ENCODE measurements around the gene IFITM10.

DNA sequence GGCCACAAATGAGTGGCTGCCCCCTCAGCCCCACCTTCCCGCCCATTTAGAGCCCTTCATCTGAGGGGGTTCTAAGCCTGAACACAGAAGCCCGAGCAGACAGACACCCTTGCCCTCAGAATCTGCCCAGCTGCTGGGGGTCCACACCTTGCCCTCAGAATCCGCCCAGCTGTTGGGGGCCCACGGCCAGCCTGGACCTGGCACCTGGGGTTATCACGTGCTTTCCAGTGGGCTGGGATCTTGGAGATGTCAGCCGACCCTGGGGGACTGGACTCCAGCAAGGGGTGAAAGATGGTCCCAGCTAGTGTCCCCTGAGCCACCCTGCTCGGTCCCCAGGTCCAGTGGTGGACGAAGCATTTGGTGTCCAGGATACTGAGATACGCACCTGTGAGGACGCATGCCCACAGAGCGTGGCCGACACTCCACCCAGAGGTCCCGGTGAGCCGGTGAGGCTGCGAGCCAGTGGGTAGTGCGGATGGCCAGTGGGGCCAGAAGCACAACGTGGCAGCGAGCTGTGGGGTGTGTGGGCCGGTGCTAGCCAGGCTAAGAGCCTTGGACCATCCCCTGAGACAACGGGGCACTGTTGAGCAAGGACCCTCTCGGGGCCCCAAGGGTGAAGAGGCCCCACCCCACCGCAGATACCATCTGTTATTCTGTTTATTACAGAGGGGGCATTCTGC is 16.5 kb upstream of the IFITM10 start:
- TF ChIP-seq EP300 (IDR thresholded peaks at IDR 0.05; ENCODE audit: low read length) (no peak), SMARCA5 (IDR thresholded peaks at IDR 0.05) (no peak), MTA2 (IDR thresholded peaks at IDR 0.05; ENCODE audit: low read depth) (no peak), SMARCE1 (IDR thresholded peaks at IDR 0.05) (no peak), ASH1L (IDR thresholded peaks at IDR 0.05; ENCODE audit: borderline replicate concordance, low read depth, partially characterized antibody) (no peak), MXI1 (IDR thresholded peaks at IDR 0.05; ENCODE audit: low read depth, low read length) (no peak), ZNF232 (CRISPR knock-in tag; IDR thresholded peaks at IDR 0.05) (no peak), ZNF184 (CRISPR knock-in tag; IDR thresholded peaks at IDR 0.05) (no peak), YBX1 (IDR thresholded peaks at IDR 0.05) (no peak), POLR2AphosphoS5 (IDR thresholded peaks at IDR 0.05; ENCODE audit: control insufficient read depth, insufficient read depth, low read depth, low read length) (no peak), HNRNPK (IDR thresholded peaks at IDR 0.05; ENCODE audit: low read depth, low read length, poor library complexity, severe bottlenecking) (no peak)
- TF ChIP-seq, protein P1, sequence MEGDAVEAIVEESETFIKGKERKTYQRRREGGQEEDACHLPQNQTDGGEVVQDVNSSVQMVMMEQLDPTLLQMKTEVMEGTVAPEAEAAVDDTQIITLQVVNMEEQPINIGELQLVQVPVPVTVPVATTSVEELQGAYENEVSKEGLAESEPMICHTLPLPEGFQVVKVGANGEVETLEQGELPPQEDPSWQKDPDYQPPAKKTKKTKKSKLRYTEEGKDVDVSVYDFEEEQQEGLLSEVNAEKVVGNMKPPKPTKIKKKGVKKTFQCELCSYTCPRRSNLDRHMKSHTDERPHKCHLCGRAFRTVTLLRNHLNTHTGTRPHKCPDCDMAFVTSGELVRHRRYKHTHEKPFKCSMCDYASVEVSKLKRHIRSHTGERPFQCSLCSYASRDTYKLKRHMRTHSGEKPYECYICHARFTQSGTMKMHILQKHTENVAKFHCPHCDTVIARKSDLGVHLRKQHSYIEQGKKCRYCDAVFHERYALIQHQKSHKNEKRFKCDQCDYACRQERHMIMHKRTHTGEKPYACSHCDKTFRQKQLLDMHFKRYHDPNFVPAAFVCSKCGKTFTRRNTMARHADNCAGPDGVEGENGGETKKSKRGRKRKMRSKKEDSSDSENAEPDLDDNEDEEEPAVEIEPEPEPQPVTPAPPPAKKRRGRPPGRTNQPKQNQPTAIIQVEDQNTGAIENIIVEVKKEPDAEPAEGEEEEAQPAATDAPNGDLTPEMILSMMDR (IDR thresholded peaks at IDR 0.05 in 2 of 3, conservative IDR thresholded peaks at IDR 0.05 in 1 of 3; ENCODE audit: insufficient read depth in 2 of 3, low read depth in 1 of 3, low read length in 3 of 3), result no peak
- TF ChIP-seq, protein P2, sequence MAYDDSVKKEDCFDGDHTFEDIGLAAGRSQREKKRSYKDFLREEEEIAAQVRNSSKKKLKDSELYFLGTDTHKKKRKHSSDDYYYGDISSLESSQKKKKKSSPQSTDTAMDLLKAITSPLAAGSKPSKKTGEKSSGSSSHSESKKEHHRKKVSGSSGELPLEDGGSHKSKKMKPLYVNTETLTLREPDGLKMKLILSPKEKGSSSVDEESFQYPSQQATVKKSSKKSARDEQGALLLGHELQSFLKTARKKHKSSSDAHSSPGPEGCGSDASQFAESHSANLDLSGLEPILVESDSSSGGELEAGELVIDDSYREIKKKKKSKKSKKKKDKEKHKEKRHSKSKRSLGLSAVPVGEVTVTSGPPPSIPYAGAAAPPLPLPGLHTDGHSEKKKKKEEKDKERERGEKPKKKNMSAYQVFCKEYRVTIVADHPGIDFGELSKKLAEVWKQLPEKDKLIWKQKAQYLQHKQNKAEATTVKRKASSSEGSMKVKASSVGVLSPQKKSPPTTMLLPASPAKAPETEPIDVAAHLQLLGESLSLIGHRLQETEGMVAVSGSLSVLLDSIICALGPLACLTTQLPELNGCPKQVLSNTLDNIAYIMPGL (CRISPR knock-in tag; IDR thresholded peaks at IDR 0.05), result no peak
- TF ChIP-seq, protein P3, sequence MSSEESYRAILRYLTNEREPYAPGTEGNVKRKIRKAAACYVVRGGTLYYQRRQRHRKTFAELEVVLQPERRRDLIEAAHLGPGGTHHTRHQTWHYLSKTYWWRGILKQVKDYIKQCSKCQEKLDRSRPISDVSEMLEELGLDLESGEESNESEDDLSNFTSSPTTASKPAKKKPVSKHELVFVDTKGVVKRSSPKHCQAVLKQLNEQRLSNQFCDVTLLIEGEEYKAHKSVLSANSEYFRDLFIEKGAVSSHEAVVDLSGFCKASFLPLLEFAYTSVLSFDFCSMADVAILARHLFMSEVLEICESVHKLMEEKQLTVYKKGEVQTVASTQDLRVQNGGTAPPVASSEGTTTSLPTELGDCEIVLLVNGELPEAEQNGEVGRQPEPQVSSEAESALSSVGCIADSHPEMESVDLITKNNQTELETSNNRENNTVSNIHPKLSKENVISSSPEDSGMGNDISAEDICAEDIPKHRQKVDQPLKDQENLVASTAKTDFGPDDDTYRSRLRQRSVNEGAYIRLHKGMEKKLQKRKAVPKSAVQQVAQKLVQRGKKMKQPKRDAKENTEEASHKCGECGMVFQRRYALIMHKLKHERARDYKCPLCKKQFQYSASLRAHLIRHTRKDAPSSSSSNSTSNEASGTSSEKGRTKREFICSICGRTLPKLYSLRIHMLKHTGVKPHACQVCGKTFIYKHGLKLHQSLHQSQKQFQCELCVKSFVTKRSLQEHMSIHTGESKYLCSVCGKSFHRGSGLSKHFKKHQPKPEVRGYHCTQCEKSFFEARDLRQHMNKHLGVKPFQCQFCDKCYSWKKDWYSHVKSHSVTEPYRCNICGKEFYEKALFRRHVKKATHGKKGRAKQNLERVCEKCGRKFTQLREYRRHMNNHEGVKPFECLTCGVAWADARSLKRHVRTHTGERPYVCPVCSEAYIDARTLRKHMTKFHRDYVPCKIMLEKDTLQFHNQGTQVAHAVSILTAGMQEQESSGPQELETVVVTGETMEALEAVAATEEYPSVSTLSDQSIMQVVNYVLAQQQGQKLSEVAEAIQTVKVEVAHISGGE (CRISPR knock-in tag; IDR thresholded peaks at IDR 0.05), result no peak

Data from K562 (cell line).